Upper lobe of right lung (tissue), 1 donor: ENCODE results near the gene RETN. TPM values are rescaled to one million over a fixed set of nuclear protein-coding genes. Genes with fewer than 3 reads are reported as not detected.

Experiments used
- ATAC-seq: fragments of 200-7000 bp; cut with Tn5 transposase; one replicate; pipeline ENCODE4 v1.9.1; 2020; ENCODE audit warnings: mild to moderate bottlenecking, moderate library complexity
- DNase-seq: peaks from one replicate; pipeline ENCODE4 v3.0.0-alpha.2; 2020
- H3K27ac ChIP-seq: fragments of 200-600 bp; one replicate; pipeline ENCODE4 v1.8.0; 2022
- H3K27me3 ChIP-seq: fragments of 200-600 bp; one replicate; pipeline ENCODE4 v1.8.0; 2022; ENCODE audit warnings: mild to moderate bottlenecking
- H3K36me3 ChIP-seq: fragments of 200-600 bp; one replicate; pipeline ENCODE4 v1.8.0; 2022
- H3K4me1 ChIP-seq: fragments of 200-600 bp; one replicate; pipeline ENCODE4 v1.8.0; 2022
- H3K4me3 ChIP-seq: fragments of 200-600 bp; one replicate; pipeline ENCODE4 v1.8.0; 2022; ENCODE audit warnings: mild to moderate bottlenecking
- H3K9me3 ChIP-seq: fragments of 200-600 bp; one replicate; pipeline ENCODE4 v1.8.0; 2022
- intact Hi-C: fragments of 100-400 bp; cut with DNase I; formaldehyde crosslinking; loops from one replicate; pipeline ENCODE4 v1.11.0; 2022
- total RNA-seq: library from RNA; stranded (reverse); fragmentation: NEBNext Ultra II Directional; extraction: Animal tissue kit (Norgen Biotek cat#: 25700); gene quantifications from one replicate; pipeline ENCODE4 v1.2.1, GENCODE V29; 2021
- TF ChIP-seq, protein P1 (sequence below): fragments of 200-600 bp; IDR thresholded peaks from one replicate; pipeline ENCODE4 v1.8.0; 2022; ENCODE audit warnings: antibody characterized with exemption
- donor health status: DM: no; HTN: yes; CAD: no; lungs with severe emphysema.

The RETN gene
- total RNA-seq, 1 donor from 2014 or later: 12.5 TPM

DNA sequence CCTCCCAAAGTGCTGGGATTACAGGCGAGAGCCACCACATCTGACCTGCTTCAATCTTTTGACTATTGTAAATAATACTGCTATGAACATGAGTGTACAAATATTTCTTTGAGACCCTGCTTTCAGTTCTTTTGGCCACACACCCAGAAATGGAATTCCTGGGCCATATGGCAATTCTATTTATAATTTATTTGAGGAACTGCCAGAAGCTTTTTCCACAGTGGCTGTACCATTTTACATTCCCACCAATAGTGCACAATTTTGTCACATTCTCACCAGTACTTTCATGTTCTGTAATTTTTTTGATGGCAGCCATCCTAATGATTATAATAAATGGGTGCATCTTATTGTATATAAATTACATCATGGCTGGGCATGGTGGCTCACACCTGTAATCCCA lies 46.8 kb downstream of the RETN start:
- TF ChIP-seq, protein P1, sequence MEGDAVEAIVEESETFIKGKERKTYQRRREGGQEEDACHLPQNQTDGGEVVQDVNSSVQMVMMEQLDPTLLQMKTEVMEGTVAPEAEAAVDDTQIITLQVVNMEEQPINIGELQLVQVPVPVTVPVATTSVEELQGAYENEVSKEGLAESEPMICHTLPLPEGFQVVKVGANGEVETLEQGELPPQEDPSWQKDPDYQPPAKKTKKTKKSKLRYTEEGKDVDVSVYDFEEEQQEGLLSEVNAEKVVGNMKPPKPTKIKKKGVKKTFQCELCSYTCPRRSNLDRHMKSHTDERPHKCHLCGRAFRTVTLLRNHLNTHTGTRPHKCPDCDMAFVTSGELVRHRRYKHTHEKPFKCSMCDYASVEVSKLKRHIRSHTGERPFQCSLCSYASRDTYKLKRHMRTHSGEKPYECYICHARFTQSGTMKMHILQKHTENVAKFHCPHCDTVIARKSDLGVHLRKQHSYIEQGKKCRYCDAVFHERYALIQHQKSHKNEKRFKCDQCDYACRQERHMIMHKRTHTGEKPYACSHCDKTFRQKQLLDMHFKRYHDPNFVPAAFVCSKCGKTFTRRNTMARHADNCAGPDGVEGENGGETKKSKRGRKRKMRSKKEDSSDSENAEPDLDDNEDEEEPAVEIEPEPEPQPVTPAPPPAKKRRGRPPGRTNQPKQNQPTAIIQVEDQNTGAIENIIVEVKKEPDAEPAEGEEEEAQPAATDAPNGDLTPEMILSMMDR: no peak
- H3K4me1 ChIP-seq: no peaks in the 10 kb centered on the region
- intact Hi-C loops: no loop called here
- no peak overlapping the region for H3K4me3 ChIP-seq
- H3K27ac ChIP-seq: no peak overlapping the region
- no peaks in the 10 kb centered on the region for H3K27me3 ChIP-seq
- peaks cover 5% of the 10 kb centered on the region for H3K9me3 ChIP-seq
- H3K36me3 ChIP-seq: no peaks in the 10 kb centered on the region
- no peak for DNase-seq
- ATAC-seq: no peak

DNA sequence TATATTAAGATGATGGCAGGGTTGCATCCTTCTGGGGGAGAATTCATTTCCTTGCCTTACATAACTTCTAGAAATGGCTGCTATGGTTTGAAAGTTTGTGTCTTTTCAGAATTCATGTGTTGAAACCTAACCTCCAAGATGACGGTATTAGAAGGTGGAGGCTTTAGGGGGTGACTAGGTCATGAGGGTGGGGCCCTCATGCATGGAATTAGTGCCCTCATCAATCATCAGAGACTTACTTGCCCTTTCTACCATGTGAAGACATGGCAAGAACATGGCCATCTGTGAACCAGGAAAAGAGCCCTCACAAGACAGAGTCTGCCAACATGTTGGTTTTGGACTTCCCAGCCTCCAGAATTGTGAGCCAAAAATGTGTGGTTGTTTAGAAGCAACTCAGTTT lies 47.9 kb downstream of the RETN start:
- TF ChIP-seq, protein P1: no peak
- ATAC-seq: no peak
- no peak overlapping the region for H3K27ac ChIP-seq
- no peaks in the 10 kb centered on the region for H3K36me3 ChIP-seq
- H3K27me3 ChIP-seq: no peaks in the 10 kb centered on the region
- H3K4me3 ChIP-seq: no peak overlapping the region
- no peak for DNase-seq
- no peaks in the 10 kb centered on the region for H3K4me1 ChIP-seq
- peaks cover 5% of the 10 kb centered on the region for H3K9me3 ChIP-seq
- intact Hi-C loops: no loop called here

DNA sequence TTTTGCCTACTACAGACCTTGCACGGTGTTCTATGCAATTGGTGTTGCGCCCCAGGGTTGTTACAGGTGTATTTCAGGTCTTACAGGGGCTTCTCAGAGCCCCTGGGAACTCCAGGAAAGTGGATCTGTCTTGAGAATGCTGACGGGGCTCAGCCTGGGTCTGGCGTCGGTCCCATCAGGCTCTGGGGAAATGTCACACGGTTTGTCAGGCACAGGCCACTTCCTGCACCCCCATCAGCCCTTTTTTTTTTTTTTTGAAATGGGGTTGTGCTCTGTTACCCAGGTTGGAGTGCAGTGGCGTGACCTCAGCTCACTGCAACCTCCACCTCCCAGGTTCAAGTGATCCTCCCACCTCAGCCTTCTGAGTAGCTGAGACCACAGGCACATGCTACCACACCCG lies 49.8 kb downstream of the RETN start:
- ATAC-seq (no peak), DNase-seq (no peak)
- H3K9me3 ChIP-seq: peaks cover 5% of the 10 kb centered on the region
- intact Hi-C loops: no loop called here
- no peak overlapping the region for H3K27ac ChIP-seq
- H3K4me3 ChIP-seq: no peak overlapping the region
- no peaks in the 10 kb centered on the region for H3K4me1 ChIP-seq
- no peaks in the 10 kb centered on the region for H3K27me3 ChIP-seq
- TF ChIP-seq, protein P1: no peak
- no peaks in the 10 kb centered on the region for H3K36me3 ChIP-seq

Other genes with a start within 250 kb of the RETN start
- gene PEX11G, start 180.0 kb upstream of the RETN start, total RNA-seq: 3.6 TPM
- gene ZNF358, start 152.9 kb upstream of the RETN start, total RNA-seq: 56.9 TPM
- gene MCOLN1, start 146.4 kb upstream of the RETN start, total RNA-seq: 55.0 TPM
- 190 TPM for gene PNPLA6, start 133.3 kb upstream of the RETN start, total RNA-seq
- 29.1 TPM for gene CAMSAP3, start 73.2 kb upstream of the RETN start, total RNA-seq
- gene XAB2, start 39.5 kb upstream of the RETN start, total RNA-seq: 42.3 TPM
- 93.2 TPM for gene PET100, start 39.3 kb upstream of the RETN start, total RNA-seq
- gene PCP2, start 35.3 kb upstream of the RETN start, total RNA-seq: 3.5 TPM
- gene STXBP2, start 31.9 kb upstream of the RETN start, total RNA-seq: 162 TPM
- gene MCEMP1, start 8.0 kb downstream of the RETN start, total RNA-seq: 97.9 TPM
- gene TRAPPC5, start 11.8 kb downstream of the RETN start, total RNA-seq: 83.9 TPM
- 0.58 TPM for gene FCER2, start 33.1 kb downstream of the RETN start, total RNA-seq
- gene CLEC4G, start 63.1 kb downstream of the RETN start, total RNA-seq: 1.4 TPM
- 10.6 TPM for gene CD209, start 78.5 kb downstream of the RETN start, total RNA-seq
- gene CLEC4M, start 94.2 kb downstream of the RETN start, total RNA-seq: 4.8 TPM
- gene EVI5L, start 161.2 kb downstream of the RETN start, total RNA-seq: 15.5 TPM
- 2.6 TPM for gene PRR36, start 205.3 kb downstream of the RETN start, total RNA-seq
- 11.0 TPM for gene LRRC8E, start 219.5 kb downstream of the RETN start, total RNA-seq
- gene MAP2K7, start 234.8 kb downstream of the RETN start, total RNA-seq: 36.4 TPM
- gene TGFBR3L, start 245.8 kb downstream of the RETN start, total RNA-seq: 1.2 TPM